ENCODE measurements around the gene SAPCD2. TPM values are rescaled to one million over a fixed set of nuclear protein-coding genes. Genes with fewer than 3 reads are reported as not detected.

Gene SAPCD2
- polyA plus RNA-seq, 1 donor (not counting 4 experiments of a cell fraction or from before 2014, with no cell fraction given), result 1.6 TPM

DNA sequence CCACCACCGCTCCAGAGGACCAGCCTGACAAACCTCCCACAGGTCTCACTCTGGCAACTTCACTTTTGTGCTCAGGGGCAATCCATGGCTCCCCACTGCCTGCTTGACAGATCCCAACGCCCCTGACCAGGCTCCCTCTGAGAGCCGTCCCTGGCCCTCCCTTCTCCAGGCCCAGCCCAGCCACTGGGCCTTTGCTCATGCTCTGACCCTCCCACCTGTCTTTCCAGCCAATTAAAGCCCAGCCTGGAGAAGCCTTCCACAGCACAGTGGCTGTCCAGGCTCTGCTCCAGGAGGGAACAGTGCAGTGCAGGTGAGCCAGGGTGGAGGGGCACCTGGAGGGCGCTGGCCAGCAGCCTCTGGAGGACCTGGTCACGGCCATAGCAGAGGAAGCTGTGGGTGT lies 19.8 kb downstream of the SAPCD2 start:
- no peak overlapping the region for H3K9ac ChIP-seq (ENCODE audit: control insufficient read depth, extremely low read depth, insufficient read depth, low read length)
- peaks cover 3% of the 10 kb centered on the region for H3K4me1 ChIP-seq (ENCODE audit: control insufficient read depth, extremely low read depth, insufficient read depth, low read length)
- no peak overlapping the region for H3K27ac ChIP-seq (ENCODE audit: control insufficient read depth, insufficient read depth, low read length)
- no peak for TF ChIP-seq CTCF (optimal IDR thresholded peaks at IDR 0.05 in 1 of 3, IDR thresholded peaks at IDR 0.05 in 1 of 3, conservative IDR thresholded peaks at IDR 0.05 in 1 of 3; ENCODE audit: extremely low read depth in 1 of 3, insufficient read depth in 2 of 3, low read length in 3 of 3)
- no peak for TF ChIP-seq EZH2 (IDR thresholded peaks at IDR 0.05; ENCODE audit: low read length)
- DNase-seq (ENCODE audit: low read depth, low spot score), result no peak
- peaks cover 11% of the 10 kb centered on the region for H3K27me3 ChIP-seq (ENCODE audit: control insufficient read depth, extremely low read depth, insufficient read depth, low read length)
- no peak overlapping the region for H3K4me2 ChIP-seq (ENCODE audit: control insufficient read depth, extremely low read depth, insufficient read depth, low read depth, low read length)
- no peaks in the 10 kb centered on the region for H3K36me3 ChIP-seq (ENCODE audit: control insufficient read depth in 2 of 2, extremely low read depth in 1 of 2, insufficient read depth in 2 of 2, low read length in 2 of 2)
- no peaks in the 10 kb centered on the region for H3K9me1 ChIP-seq (ENCODE audit: control insufficient read depth, extremely low read depth, insufficient read depth, low read length)
- H2AFZ ChIP-seq (ENCODE audit: control insufficient read depth, low read length), result no peak overlapping the region
- peaks cover 7% of the 10 kb centered on the region for H4K20me1 ChIP-seq (ENCODE audit: control insufficient read depth, extremely low read depth, insufficient read depth, low read length)
- FAIRE-seq, result no peak
- dilution Hi-C loops (cut with MboI; ENCODE audit: extremely low pct_ligation_motif_present, low sequenced_read_pairs), result no loop called here
- H3K79me2 ChIP-seq (ENCODE audit: control insufficient read depth, insufficient read depth, low read length), result no peaks in the 10 kb centered on the region
- H3K9me3 ChIP-seq (ENCODE audit: control insufficient read depth, low read depth, low read length), result no peaks in the 10 kb centered on the region
- H3K4me3 ChIP-seq (ENCODE audit: control insufficient read depth in 2 of 3, extremely low read depth in 1 of 3, insufficient read depth in 2 of 3, low read depth in 1 of 3, low read length in 3 of 3), result no peak overlapping the region

GRCh38 chr9:137049544-137050449 lies 20.6 kb downstream of the SAPCD2 start:
- Histone ChIP-seq H3K36me3 (ENCODE audit: control insufficient read depth in 2 of 2, extremely low read depth in 1 of 2, insufficient read depth in 2 of 2, low read length in 2 of 2) (no peaks in the 10 kb centered on the region), H2AFZ (ENCODE audit: control insufficient read depth, low read length) (no peak overlapping the region), H3K9me1 (ENCODE audit: control insufficient read depth, extremely low read depth, insufficient read depth, low read length) (no peaks in the 10 kb centered on the region), H3K27ac (ENCODE audit: control insufficient read depth, insufficient read depth, low read length) (no peak overlapping the region), H3K9me3 (ENCODE audit: control insufficient read depth, low read depth, low read length) (no peaks in the 10 kb centered on the region), H3K9ac (ENCODE audit: control insufficient read depth, extremely low read depth, insufficient read depth, low read length) (no peak overlapping the region), H3K4me3 (ENCODE audit: control insufficient read depth in 2 of 3, extremely low read depth in 1 of 3, insufficient read depth in 2 of 3, low read depth in 1 of 3, low read length in 3 of 3) (no peak overlapping the region), H4K20me1 (ENCODE audit: control insufficient read depth, extremely low read depth, insufficient read depth, low read length) (peaks cover 9% of the 10 kb centered on the region), H3K4me1 (ENCODE audit: control insufficient read depth, extremely low read depth, insufficient read depth, low read length) (peaks cover 6% of the 10 kb centered on the region), H3K27me3 (ENCODE audit: control insufficient read depth, extremely low read depth, insufficient read depth, low read length) (peaks cover 18% of the 10 kb centered on the region), H3K79me2 (ENCODE audit: control insufficient read depth, insufficient read depth, low read length) (no peaks in the 10 kb centered on the region), H3K4me2 (ENCODE audit: control insufficient read depth, extremely low read depth, insufficient read depth, low read depth, low read length) (no peak overlapping the region)
- FAIRE-seq (peak; percentile 66), DNase-seq (ENCODE audit: low read depth, low spot score) (no peak)
- TF ChIP-seq CTCF (optimal IDR thresholded peaks at IDR 0.05 in 1 of 3, IDR thresholded peaks at IDR 0.05 in 1 of 3, conservative IDR thresholded peaks at IDR 0.05 in 1 of 3; ENCODE audit: extremely low read depth in 1 of 3, insufficient read depth in 2 of 3, low read length in 3 of 3), result peak; percentile 25 to 74 (median 68)
- no peak for TF ChIP-seq EZH2 (IDR thresholded peaks at IDR 0.05; ENCODE audit: low read length)
- dilution Hi-C loops (cut with MboI; ENCODE audit: extremely low pct_ligation_motif_present, low sequenced_read_pairs), result no loop called here
